ENCODE data around the gene RASA4B. TPM values are rescaled to one million over a fixed set of nuclear protein-coding genes. Genes with fewer than 3 reads are reported as not detected.
"Not testable (repeated sequence)": the region's sequence is repeated elsewhere in the genome, so short reads cannot be mapped to it uniquely, and the experiment has no call there.

The RASA4B gene
- total RNA-seq, 1 donor from 2014 or later = 0.85 TPM

DNA sequence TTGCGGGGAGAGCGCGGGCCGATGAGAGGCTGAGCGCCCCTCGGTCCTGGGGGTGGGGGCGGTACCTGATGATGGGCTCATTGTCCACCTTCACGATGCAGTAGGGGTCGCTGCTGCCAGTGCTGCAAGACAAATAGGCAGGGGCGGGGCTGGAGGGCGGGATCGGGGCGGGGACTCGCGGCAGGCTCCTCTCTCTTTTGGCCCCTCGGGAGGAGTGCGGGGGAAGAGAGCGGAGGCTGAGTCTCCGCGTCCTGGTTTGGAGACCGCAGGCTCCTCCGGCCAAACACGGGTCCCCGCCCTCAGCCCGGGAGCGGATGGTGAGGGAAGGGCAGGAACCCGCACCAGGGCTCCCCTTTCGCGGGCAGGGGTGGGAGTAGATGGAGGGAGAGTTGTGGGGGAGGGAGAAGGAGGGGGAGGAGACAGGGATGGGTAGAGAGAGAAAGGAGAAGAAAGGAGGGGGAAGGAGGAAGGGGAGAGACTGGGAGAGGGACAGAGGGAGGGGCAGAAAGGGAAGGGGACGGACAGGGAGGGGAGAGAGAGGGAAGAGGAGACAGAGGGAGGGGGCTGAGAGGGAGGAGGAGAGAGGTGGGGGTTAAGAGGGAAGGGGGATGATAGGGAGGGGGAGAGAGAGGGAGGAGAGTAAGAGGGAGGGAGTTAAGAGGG lies 5.6 kb downstream of the RASA4B start:
- not testable (repeated sequence) for DNase-seq (ENCODE audit: low read depth)

DNA sequence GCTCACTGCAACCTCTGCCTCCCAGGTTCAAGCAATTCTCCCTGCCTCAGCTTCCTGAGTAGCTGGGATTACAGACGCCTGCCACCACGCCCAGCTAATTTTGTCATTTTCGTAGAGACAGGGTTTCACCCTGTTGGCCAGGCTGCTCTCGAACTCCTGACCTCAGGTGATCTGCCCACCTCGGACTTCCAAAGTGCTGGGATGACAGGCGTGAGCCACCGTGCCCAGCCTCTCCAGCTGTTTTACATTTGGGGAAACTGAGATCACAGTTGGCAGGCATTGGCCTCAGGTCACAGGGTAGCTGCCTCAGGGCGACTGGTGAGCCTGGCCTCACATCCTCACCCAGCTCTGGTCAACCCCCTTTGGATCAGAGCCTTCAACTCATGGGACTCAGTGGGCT lies 7.0 kb downstream of the RASA4B start:
- DNase-seq (ENCODE audit: low read depth) = not testable (repeated sequence)

DNA sequence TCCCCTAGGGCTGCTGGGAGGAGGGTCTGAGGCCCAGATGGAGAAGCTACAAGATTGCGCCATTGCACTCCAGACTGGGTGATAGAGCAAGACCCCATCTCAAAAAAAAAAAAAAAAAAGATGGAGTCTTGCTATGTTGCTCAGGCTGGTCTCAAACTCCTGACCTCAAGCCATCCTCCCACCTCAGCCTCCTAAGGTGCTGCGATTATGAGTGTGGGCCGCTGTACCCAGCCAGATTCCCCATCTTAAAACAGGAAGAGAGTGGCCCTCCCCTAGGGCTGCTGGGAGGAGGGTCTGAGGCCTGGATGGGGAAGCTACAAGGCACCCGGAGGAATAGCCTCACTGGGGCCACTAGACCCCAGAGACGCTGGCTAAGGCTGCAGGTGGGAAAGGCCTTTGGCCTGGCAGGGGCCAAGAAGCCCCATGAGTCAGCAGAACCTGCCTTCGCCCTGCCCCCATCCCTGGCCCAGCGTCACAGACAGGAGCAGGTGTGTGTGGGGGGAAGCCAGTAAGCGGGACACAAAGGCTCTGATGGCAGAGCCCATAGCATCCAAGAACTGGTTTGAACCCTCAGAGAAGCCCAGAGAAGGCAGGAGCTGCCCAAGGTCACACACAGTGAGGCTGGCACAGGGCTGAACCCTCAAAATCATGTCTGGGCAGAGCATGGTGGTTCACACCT lies 10.0 kb downstream of the RASA4B start:
- not testable (repeated sequence) for DNase-seq (ENCODE audit: low read depth)

DNA sequence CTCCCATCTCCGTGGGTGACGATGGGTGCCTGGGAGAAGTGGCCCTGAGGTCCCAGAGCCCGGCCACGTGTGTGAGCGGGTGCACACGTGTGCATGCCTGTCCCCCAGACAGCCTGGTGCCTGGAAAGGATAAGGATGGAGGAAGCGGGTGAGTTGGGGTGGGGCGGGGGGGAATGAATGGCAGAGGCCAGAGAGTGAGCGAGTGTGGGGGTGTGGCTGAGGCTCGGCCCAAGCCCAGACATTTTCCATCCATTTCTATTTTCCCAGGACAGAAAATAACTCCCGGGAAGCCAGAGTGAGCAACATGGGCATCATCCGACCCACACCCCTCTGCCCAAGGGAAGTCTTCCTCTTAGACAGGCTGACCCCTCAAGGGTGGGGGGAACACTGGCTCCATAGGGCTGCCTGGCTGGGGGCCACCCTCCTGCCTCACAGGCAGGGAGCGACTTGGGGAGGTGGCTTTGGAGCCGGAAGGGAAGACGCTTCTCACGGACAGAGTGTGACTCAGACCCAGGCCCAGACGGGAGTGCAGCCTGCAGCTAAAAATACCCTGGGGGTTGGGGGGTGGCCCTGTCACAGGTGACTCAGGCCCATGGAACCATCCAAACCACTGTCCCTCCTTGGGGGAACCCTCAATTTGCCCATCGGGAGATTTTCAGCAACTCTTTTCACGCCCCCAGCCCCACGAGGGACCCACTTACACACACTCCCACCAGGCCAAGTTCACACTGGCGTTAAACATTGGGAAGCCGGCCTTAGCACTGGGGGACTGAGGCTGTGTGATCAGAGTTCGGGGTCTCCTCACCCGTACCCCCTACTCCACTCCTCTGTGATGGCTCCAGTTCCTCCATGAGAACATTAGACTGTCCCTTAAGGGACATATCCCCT lies 12.0 kb downstream of the RASA4B start:
- not testable (repeated sequence) for DNase-seq (ENCODE audit: low read depth)

- DNase-seq (ENCODE audit: low read depth) = not testable (repeated sequence)
Measured at GRCh38 chr7:102503141-102503540, 14.4 kb downstream of the RASA4B start.

DNA sequence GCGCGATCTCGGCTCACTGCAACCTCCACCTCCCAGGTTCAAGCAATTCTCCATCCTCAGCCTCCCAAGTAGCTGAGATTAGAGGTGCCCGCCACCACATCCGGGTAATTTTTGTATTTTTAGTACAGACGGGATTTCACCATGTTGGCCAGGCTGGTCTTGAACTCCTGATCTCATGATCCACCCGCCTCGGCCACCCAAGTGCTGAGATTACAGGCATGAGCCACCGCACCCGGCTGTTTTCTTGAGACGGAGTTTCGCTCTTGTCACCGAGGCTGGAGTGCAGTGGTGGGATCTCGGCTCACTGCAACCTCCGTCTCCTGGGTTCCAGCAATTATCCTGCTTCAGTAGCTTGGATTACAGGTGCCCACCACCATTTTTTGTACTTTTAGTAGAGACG lies 19.3 kb downstream of the RASA4B start:
- DNase-seq (ENCODE audit: low read depth) = not testable (repeated sequence)

DNA sequence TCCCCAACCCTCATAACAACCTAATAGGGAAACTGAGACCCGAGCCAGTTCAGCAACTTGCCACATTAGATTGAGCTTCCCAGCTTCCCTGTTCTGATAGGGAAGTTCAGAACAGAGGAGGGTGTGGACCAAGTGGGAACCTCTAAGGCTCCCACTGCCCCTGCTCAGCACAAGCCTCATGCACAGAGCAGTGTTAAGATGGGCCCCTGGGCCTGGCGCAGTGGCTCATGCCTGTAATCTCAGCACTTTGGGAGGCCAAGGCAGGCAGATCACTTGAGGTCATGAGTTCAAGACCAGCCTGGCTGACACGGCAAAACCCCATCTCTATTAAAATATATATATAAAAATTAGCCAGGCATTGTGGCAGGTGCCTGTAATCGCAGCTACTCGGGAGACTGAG lies 20.3 kb downstream of the RASA4B start:
- not testable (repeated sequence) for DNase-seq (ENCODE audit: low read depth)

DNA sequence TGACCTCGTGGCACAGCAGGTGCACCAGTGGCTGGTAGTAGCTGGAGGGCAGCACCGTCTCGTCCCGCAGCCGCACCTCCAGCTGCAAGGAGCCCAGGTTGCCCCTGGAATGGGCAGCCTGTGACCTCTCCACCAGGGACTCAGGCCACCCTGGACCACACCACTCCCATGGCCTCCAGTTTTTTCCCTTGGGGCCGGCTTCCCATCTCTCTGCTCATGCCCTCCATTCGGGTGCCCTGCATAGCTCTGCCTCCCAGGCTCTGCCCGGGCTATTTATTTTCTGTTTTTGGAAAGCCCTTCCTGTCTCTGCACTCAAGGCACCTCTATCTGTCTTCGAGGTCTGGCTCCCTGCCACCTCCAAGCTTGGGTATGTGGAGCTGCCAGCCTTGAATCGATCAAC lies 20.7 kb downstream of the RASA4B start:
- not testable (repeated sequence) for DNase-seq (ENCODE audit: low read depth)

DNA sequence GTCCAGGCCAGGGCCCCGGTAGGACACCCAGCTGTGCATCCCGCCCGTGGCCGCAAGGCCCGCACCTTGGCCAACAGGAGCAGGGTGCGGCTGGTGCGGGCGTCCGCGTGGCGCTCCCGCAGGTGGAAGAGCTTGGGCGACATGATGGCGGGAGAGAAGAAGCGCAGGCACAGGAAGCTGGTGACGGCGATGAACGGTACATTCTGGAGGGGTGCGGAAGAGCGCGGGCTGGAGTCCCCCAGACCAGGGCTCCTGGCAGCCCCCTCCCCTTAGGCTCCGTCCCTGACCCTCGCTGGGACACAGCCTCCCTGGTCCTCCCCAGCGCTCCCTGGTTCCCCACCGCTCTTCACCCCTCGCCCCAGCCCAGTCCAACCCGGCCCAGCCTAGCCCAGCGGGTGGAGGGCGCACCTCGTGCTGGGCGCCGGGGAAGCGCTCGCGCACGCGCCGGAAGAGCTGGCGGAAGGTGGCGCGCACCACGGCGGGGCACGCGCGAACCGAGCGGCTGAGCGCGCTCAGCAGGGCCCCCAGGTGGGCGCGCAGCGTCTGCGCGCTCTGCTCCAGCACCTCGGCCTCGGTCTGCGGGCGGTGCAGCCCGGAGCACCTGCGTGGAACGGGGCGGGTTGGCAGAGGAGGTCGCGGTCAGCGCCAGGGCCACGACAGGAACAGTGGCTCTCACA lies 23.0 kb downstream of the RASA4B start:
- not testable (repeated sequence) for DNase-seq (ENCODE audit: low read depth)

GRCh38 chr7:102494026-102494425 lies 23.6 kb downstream of the RASA4B start:
- DNase-seq (ENCODE audit: low read depth) = not testable (repeated sequence)

DNA sequence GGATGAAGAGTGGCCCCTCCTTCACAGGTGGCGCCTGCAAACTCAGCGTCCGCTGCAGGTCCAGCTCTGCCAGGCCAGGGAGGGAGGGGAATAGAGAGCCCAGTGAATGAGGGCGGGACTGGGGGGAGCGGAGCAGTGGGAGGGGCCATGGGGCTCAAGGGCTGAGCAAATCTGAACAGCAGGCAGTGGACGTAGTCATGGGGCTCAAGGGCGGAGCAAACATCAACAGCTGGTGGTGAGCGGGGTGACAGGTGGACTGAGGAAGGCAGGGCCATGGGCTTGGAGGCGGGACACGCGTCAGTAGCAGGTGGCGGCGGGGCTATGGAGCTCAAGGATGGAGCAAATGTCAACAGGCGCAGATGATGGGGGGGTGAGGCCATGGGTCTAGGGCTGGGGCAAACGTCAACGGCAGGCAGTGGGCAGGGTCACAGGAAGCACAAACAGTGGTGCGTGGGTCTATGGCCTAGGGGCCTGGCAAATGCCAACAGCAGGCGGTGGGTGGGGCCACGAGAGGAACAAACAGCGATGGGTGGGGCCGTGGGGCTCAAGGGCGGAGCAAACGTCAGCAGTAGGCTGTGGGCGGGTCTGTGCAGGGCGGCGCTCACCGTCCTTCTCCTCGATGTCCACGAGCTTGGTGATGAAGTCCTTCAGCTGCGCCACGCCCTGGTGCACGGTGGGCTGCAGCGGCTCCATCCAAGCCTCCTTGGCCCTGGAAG lies 24.2 kb downstream of the RASA4B start:
- DNase-seq (ENCODE audit: low read depth) = not testable (repeated sequence)

GRCh38 chr7:102490529-102491075 lies 27.0 kb downstream of the RASA4B start:
- not testable (repeated sequence) for DNase-seq (ENCODE audit: low read depth)

DNA sequence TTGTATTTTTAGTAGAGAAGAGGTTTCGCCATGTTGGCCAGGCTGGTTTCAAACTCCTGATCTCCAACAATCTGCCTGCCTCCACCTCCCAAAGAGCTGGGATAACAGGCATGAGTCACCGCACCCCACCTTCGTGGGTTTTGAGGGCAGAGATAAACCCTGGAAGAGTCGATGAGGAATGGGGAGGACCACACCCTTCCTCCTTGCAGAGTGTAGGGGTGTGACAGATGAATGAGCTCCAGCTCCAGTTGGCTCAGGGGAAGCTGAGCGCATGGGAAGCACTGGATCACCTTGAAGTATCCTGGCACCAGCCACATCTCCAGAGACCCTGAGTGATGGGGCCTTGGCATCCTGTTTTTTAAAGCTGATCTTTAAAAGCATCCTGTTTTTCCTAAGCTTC lies 33.3 kb downstream of the RASA4B start:
- DNase-seq (ENCODE audit: low read depth) = not testable (repeated sequence)

DNA sequence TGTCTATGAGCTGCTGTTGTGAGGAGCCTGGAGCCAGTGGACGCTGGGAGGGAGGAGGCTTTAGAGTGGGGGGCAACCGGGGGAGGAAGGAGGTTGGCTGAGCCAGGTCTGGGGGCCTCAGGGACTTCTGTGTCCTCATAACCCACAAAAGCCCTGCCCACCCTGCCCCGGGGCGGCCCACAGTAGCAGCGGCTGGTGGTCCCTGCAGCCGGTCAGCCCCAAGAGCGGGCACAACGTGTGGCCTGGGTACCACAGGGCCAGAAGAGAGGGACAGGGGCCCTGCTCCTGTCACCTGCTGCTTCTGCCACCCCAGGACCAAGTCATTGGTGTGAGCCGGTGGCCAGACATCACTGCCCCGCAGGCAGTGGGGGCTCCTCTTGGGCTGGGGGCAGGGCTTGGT lies 35.6 kb downstream of the RASA4B start:
- DNase-seq (ENCODE audit: low read depth) = not testable (repeated sequence)

GRCh38 chr7:102479982-102480637 lies 37.5 kb downstream of the RASA4B start:
- not testable (repeated sequence) for DNase-seq (ENCODE audit: low read depth)

- not testable (repeated sequence) for DNase-seq (ENCODE audit: low read depth)
Measured at GRCh38 chr7:102479209-102479584, 38.4 kb downstream of the RASA4B start.

- DNase-seq (ENCODE audit: low read depth) = peak; percentile 59
Measured at GRCh38 chr7:102478314-102479208, 39.0 kb downstream of the RASA4B start, which contains the start of gene POLR2J. TSS of gene POLR2J (minus strand) at chr7:102478922. CDS start at chr7:102478860, 62 bp downstream.

- not testable (repeated sequence) for DNase-seq (ENCODE audit: low read depth)
Measured at GRCh38 chr7:102474736-102475435, 42.7 kb downstream of the RASA4B start.

All from renal cortical epithelial cell (primary cell).